MG63 (cell line): ENCODE results near the gene OOSP2. TPM values are rescaled to one million over a fixed set of nuclear protein-coding genes. Genes with fewer than 3 reads are reported as not detected.
"Not testable (repeated sequence)": the region's sequence is repeated elsewhere in the genome, so short reads cannot be mapped to it uniquely, and the experiment has no call there.

Experiments used
- DNase-seq: peaks from one replicate; pipeline ENCODE4 v3.0.0-alpha.2; 2020
- H3K27me3 ChIP-seq: fragments of 250-450 bp; sonication (Bioruptor Pico); 2 replicates; pipeline ENCODE4 v1.5.1; 2020; ENCODE audit warnings: mild to moderate bottlenecking, moderate library complexity
- H3K36me3 ChIP-seq: fragments of 250-450 bp; sonication (Bioruptor Pico); 2 replicates; pipeline ENCODE4 v1.5.1; 2020; ENCODE audit warnings: mild to moderate bottlenecking, moderate library complexity
- H3K4me3 ChIP-seq: fragments of 250-450 bp; sonication (Bioruptor Pico); 2 replicates; pipeline ENCODE4 v1.5.1; 2020; ENCODE audit warnings: mild to moderate bottlenecking, moderate library complexity
- H3K9me3 ChIP-seq: fragments of 250-450 bp; sonication (Bioruptor Pico); 2 replicates; pipeline ENCODE4 v1.5.1; 2020; ENCODE audit warnings: mild to moderate bottlenecking, moderate library complexity
- total RNA-seq: library from RNA; depleted of rRNA; stranded (reverse); fragments of >200 nt; shearing (Covaris generic); gene quantifications from 2 replicates; pipeline ENCODE4 v1.2.3, GENCODE V29; 2014; ENCODE audit warnings: low replicate concordance; rRNA removed

The OOSP2 gene
- total RNA-seq, result not detected in 2 replicates

GRCh38 chr11:60040109-60040508, at the start of gene OOSP2:
Gene OOSP2 (plus strand): TSS chr11:60040409. CDS start chr11:60040460, 51 bp downstream.
- Histone ChIP-seq H3K9me3 (no peaks in the 10 kb centered on the region), H3K27me3 (no peaks in the 10 kb centered on the region), H3K4me3 (no peak within 1 kb of the TSS), H3K36me3 (no peaks in the 10 kb centered on the region)
- no peak for DNase-seq

GRCh38 chr11:59990421-59990820, 49.8 kb upstream of the OOSP2 start:
- Histone ChIP-seq H3K27me3 (no peaks in the 10 kb centered on the region), H3K4me3 (no peak overlapping the region), H3K36me3 (no peaks in the 10 kb centered on the region), H3K9me3 (peaks cover 4% of the 10 kb centered on the region)
- no peak for DNase-seq

- Histone ChIP-seq H3K4me3 (no peak overlapping the region), H3K36me3 (no peaks in the 10 kb centered on the region), H3K9me3 (peaks cover 4% of the 10 kb centered on the region), H3K27me3 (no peaks in the 10 kb centered on the region)
- DNase-seq, result no peak
Observed at GRCh38 chr11:59992425-59992824, 47.8 kb upstream of the OOSP2 start.

GRCh38 chr11:59997800-59998199, 42.4 kb upstream of the OOSP2 start:
- H3K27me3 ChIP-seq, result no peaks in the 10 kb centered on the region

GRCh38 chr11:59999691-60000090, 40.5 kb upstream of the OOSP2 start:
- no peaks in the 10 kb centered on the region for H3K9me3 ChIP-seq
- DNase-seq, result no peak
- H3K36me3 ChIP-seq, result no peaks in the 10 kb centered on the region
- no peak overlapping the region for H3K4me3 ChIP-seq
- no peaks in the 10 kb centered on the region for H3K27me3 ChIP-seq

More at GRCh38 chr11:59997800-59998199, 42.4 kb upstream of the OOSP2 start:
- H3K4me3 ChIP-seq, result no peak overlapping the region
- no peaks in the 10 kb centered on the region for H3K36me3 ChIP-seq
- H3K9me3 ChIP-seq, result no peaks in the 10 kb centered on the region
- no peak for DNase-seq

- Histone ChIP-seq H3K4me3 (no peak overlapping the region), H3K36me3 (no peaks in the 10 kb centered on the region), H3K27me3 (no peaks in the 10 kb centered on the region), H3K9me3 (no peaks in the 10 kb centered on the region)
- no peak for DNase-seq
Observed at GRCh38 chr11:60003729-60004128, 36.5 kb upstream of the OOSP2 start.

- Histone ChIP-seq H3K27me3 (no peaks in the 10 kb centered on the region), H3K36me3 (no peaks in the 10 kb centered on the region), H3K4me3 (no peak overlapping the region), H3K9me3 (no peaks in the 10 kb centered on the region)
- DNase-seq, result peak; percentile 9
Observed at GRCh38 chr11:60005360-60005759, 34.8 kb upstream of the OOSP2 start.

GRCh38 chr11:60016881-60017280, 23.3 kb upstream of the OOSP2 start, which contains the start of gene OOSP4B:
Gene OOSP4B (plus strand): TSS chr11:60017181.
- H3K36me3 ChIP-seq, result no peaks in the 10 kb centered on the region
- H3K27me3 ChIP-seq, result no peaks in the 10 kb centered on the region
- H3K4me3 ChIP-seq, result no peak within 1 kb of the TSS
- no peak for DNase-seq
- no peaks in the 10 kb centered on the region for H3K9me3 ChIP-seq

- H3K36me3 ChIP-seq, result no peaks in the 10 kb centered on the region
- H3K27me3 ChIP-seq, result no peaks in the 10 kb centered on the region
- H3K9me3 ChIP-seq, result no peaks in the 10 kb centered on the region
Observed at GRCh38 chr11:60018058-60018457, 22.2 kb upstream of the OOSP2 start.

GRCh38 chr11:60020376-60020775, 19.8 kb upstream of the OOSP2 start:
- H3K36me3 ChIP-seq, DNase-seq, H3K27me3 ChIP-seq, H3K4me3 ChIP-seq, H3K9me3 ChIP-seq: not testable (repeated sequence)

More at GRCh38 chr11:60018058-60018457, 22.2 kb upstream of the OOSP2 start:
- no peak for DNase-seq
- H3K4me3 ChIP-seq, result no peak overlapping the region

GRCh38 chr11:60029015-60029632, 11.1 kb upstream of the OOSP2 start:
- Histone ChIP-seq H3K36me3 (no peaks in the 10 kb centered on the region), H3K4me3 (no peak overlapping the region), H3K9me3 (no peaks in the 10 kb centered on the region), H3K27me3 (no peaks in the 10 kb centered on the region)
- DNase-seq, result no peak

GRCh38 chr11:60050422-60050821, 10.2 kb downstream of the OOSP2 start:
- not testable (repeated sequence) for DNase-seq, H3K27me3 ChIP-seq, H3K9me3 ChIP-seq, H3K36me3 ChIP-seq, H3K4me3 ChIP-seq

GRCh38 chr11:60050839-60051238, 10.6 kb downstream of the OOSP2 start:
- DNase-seq, H3K4me3 ChIP-seq, H3K27me3 ChIP-seq, H3K36me3 ChIP-seq, H3K9me3 ChIP-seq: not testable (repeated sequence)

- Histone ChIP-seq H3K9me3 (no peaks in the 10 kb centered on the region), H3K4me3 (no peak within 1 kb of the TSS), H3K27me3 (no peaks in the 10 kb centered on the region), H3K36me3 (no peaks in the 10 kb centered on the region)
- no peak for DNase-seq
Observed at GRCh38 chr11:60056349-60056969, 16.2 kb downstream of the OOSP2 start, which contains the start of gene MS4A3. Gene MS4A3 (plus strand): TSS chr11:60056665. CDS start chr11:60061161, 4,496 bp downstream.

- no peaks in the 10 kb centered on the region for H3K36me3 ChIP-seq
- no peak overlapping the region for H3K4me3 ChIP-seq
Observed at GRCh38 chr11:60059052-60059451, 18.8 kb downstream of the OOSP2 start.

GRCh38 chr11:60059521-60060240, 19.5 kb downstream of the OOSP2 start:
- Histone ChIP-seq H3K9me3 (no peaks in the 10 kb centered on the region), H3K4me3 (no peak overlapping the region), H3K36me3 (no peaks in the 10 kb centered on the region), H3K27me3 (no peaks in the 10 kb centered on the region)
- no peak for DNase-seq

More at GRCh38 chr11:60059052-60059451, 18.8 kb downstream of the OOSP2 start:
- no peak for DNase-seq
- Histone ChIP-seq H3K27me3 (no peaks in the 10 kb centered on the region), H3K9me3 (no peaks in the 10 kb centered on the region)

- Histone ChIP-seq H3K9me3 (no peaks in the 10 kb centered on the region), H3K36me3 (no peaks in the 10 kb centered on the region), H3K4me3 (no peak overlapping the region), H3K27me3 (no peaks in the 10 kb centered on the region)
- no peak for DNase-seq
Observed at GRCh38 chr11:60064111-60064510, 23.9 kb downstream of the OOSP2 start.
